ENCODE measurements around the gene LONP2. TPM values are rescaled to one million over a fixed set of nuclear protein-coding genes. Genes with fewer than 3 reads are reported as not detected.

Gene LONP2
- total RNA-seq, 1 experiment from 2014 or later = 83.3 TPM

DNA sequence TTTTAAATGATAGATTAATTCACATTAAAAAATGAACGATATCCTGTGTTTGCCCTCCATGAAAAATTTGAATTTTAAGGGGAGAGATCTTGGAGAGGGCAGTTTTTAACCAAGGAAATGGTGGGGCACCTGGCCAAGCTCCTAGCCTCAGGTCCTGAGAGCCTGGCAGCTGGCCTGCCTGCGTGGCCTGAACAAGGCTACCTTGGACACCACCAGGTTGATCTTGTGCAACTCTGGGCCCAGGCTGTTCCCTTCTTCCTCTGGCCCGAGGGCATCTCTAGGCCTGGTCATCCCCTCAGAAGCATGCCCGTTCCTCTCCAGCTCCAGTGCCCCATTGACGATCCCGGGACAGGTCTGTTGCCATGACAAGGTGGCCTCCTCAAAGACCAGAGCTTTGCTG lies 33.4 kb upstream of the LONP2 start:
- intact Hi-C loops (cut with micrococcal nuclease; ENCODE audit: unreplicated experiment) = no loop called here
- CTCF ChIA-PET = no interaction called here
- H3K4me3 Mint-ChIP-seq (ENCODE audit: low read depth, unreplicated experiment) = no peak overlapping the region
- peaks cover 49% of the 10 kb centered on the region for H3K27me3 Mint-ChIP-seq (ENCODE audit: unreplicated experiment)
- H3K4me1 Mint-ChIP-seq (ENCODE audit: low read depth, unreplicated experiment) = peaks cover 17% of the 10 kb centered on the region
- H3K27ac Mint-ChIP-seq (ENCODE audit: unreplicated experiment) = no peak overlapping the region
- no peaks in the 10 kb centered on the region for H3K36me3 Mint-ChIP-seq (ENCODE audit: insufficient read depth, unreplicated experiment)
- no TSS peak for BruUV-seq (replicated peaks)
- H3K9me3 Mint-ChIP-seq (ENCODE audit: low read depth, unreplicated experiment) = no peaks in the 10 kb centered on the region
- no peak for TF ChIP-seq CTCF (IDR thresholded peaks at IDR 0.05; ENCODE audit: unreplicated experiment)
- no peak for DNase-seq

- H3K4me1 Mint-ChIP-seq (ENCODE audit: low read depth, unreplicated experiment) = peaks cover 22% of the 10 kb centered on the region
- TF ChIP-seq CTCF (IDR thresholded peaks at IDR 0.05; ENCODE audit: unreplicated experiment) = no peak
- intact Hi-C loops (cut with micrococcal nuclease; ENCODE audit: unreplicated experiment) = no loop called here
- H3K36me3 Mint-ChIP-seq (ENCODE audit: insufficient read depth, unreplicated experiment) = no peaks in the 10 kb centered on the region
- no peak for DNase-seq
- CTCF ChIA-PET = interaction anchor here (0.6 kb wide), 1 partner anchor 114 kb away, joined by 3 read pairs; no protein-coding TSS in a partner anchor
- no peaks in the 10 kb centered on the region for H3K9me3 Mint-ChIP-seq (ENCODE audit: low read depth, unreplicated experiment)
- peaks cover 41% of the 10 kb centered on the region for H3K27me3 Mint-ChIP-seq (ENCODE audit: unreplicated experiment)
- H3K4me3 Mint-ChIP-seq (ENCODE audit: low read depth, unreplicated experiment) = no peak overlapping the region
- BruUV-seq (replicated peaks) = no TSS peak
- no peak overlapping the region for H3K27ac Mint-ChIP-seq (ENCODE audit: unreplicated experiment)
Measured at GRCh38 chr16:48212033-48212432, 32.1 kb upstream of the LONP2 start.

GRCh38 chr16:48215738-48216137 lies 28.4 kb upstream of the LONP2 start:
- no peak for TF ChIP-seq CTCF (IDR thresholded peaks at IDR 0.05; ENCODE audit: unreplicated experiment)

DNA sequence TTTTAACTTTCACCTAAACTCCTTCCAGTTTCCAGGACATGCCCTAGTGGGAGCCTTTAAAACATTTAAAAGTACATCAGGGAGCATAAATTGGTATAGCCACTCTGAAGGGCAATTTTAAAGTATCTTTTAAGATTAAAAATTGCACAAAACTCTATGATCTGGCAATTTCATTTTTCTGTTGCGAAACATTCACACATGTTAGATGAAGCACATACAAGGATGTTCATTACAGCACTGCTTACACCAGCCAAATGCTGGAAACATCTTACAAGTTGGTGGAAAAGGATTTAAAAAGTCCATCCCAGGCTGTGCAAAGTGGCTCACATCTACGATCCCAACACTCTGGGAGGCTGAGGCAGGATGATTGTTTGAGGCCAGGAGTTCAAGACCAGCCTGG lies 26.4 kb upstream of the LONP2 start:
- Mint-ChIP-seq H3K4me1 (ENCODE audit: low read depth, unreplicated experiment) (peaks cover 30% of the 10 kb centered on the region), H3K9me3 (ENCODE audit: low read depth, unreplicated experiment) (no peaks in the 10 kb centered on the region), H3K27me3 (ENCODE audit: unreplicated experiment) (peaks cover 16% of the 10 kb centered on the region), H3K27ac (ENCODE audit: unreplicated experiment) (no peak overlapping the region), H3K36me3 (ENCODE audit: insufficient read depth, unreplicated experiment) (no peaks in the 10 kb centered on the region), H3K4me3 (ENCODE audit: low read depth, unreplicated experiment) (no peak overlapping the region)
- BruUV-seq (replicated peaks) = no TSS peak
- intact Hi-C loops (cut with micrococcal nuclease; ENCODE audit: unreplicated experiment) = no loop called here
- CTCF ChIA-PET = no interaction called here
- no peak for DNase-seq
- no peak for TF ChIP-seq CTCF (IDR thresholded peaks at IDR 0.05; ENCODE audit: unreplicated experiment)

More at GRCh38 chr16:48215738-48216137, 28.4 kb upstream of the LONP2 start:
- Mint-ChIP-seq H3K27me3 (ENCODE audit: unreplicated experiment) (peaks cover 16% of the 10 kb centered on the region), H3K36me3 (ENCODE audit: insufficient read depth, unreplicated experiment) (no peaks in the 10 kb centered on the region), H3K9me3 (ENCODE audit: low read depth, unreplicated experiment) (no peaks in the 10 kb centered on the region), H3K4me1 (ENCODE audit: low read depth, unreplicated experiment) (peaks cover 22% of the 10 kb centered on the region), H3K4me3 (ENCODE audit: low read depth, unreplicated experiment) (no peak overlapping the region), H3K27ac (ENCODE audit: unreplicated experiment) (no peak overlapping the region)
- BruUV-seq (replicated peaks) = no TSS peak
- DNase-seq = peak; percentile 24
- CTCF ChIA-PET = interaction anchor here (0.6 to 1.3 kb wide), 6 partner anchors 14 to 150 kb away, joined by 3 to 4 read pairs (median 4); no protein-coding TSS in a partner anchor
- intact Hi-C loops (cut with micrococcal nuclease; ENCODE audit: unreplicated experiment) = no loop called here
